Right ventricle myocardium superior (tissue), 1 donor: ENCODE results near the gene CKMT1A. TPM values are rescaled to one million over a fixed set of nuclear protein-coding genes. Genes with fewer than 3 reads are reported as not detected.
"Not testable (repeated sequence)": the region's sequence is repeated elsewhere in the genome, so short reads cannot be mapped to it uniquely, and the experiment has no call there.

Source experiments
- ATAC-seq: fragments of 200-7000 bp; cut with Tn5 transposase; one replicate; pipeline ENCODE4 v1.9.1; 2020; ENCODE audit warnings: mild to moderate bottlenecking; ENCODE audit not compliant: poor library complexity
- DNase-seq: peaks from one replicate; pipeline ENCODE4 v3.0.0-alpha.2; 2020
- intact Hi-C: fragments of 100-400 bp; cut with DNase I; formaldehyde crosslinking; loops from one replicate; pipeline ENCODE4 v1.11.2; 2022
- long read RNA-seq: library from polyadenylated mRNA; unstranded; transcript quantifications from one replicate; pipeline ENCODE4 v2.0.0, GENCODE V29; 2021
- total RNA-seq: library from RNA; stranded (reverse); fragmentation: NEBNext Ultra II Directional; extraction: Animal tissue kit (Norgen Biotek cat#: 25700); gene quantifications from one replicate; pipeline ENCODE4 v1.2.1, GENCODE V29; 2021
- donor health status: DM: no; HTN: yes; CAD: no; lungs with severe emphysema.

The CKMT1A gene
- not detected for total RNA-seq
- long read RNA-seq = 0 reads

GRCh38 chr15:43693148-43694022, at the start of gene CKMT1A:
Gene CKMT1A, plus strand, starts transcription at chr15:43693859. Its CDS starts 192 bp downstream, at chr15:43694051.
- DNase-seq, intact Hi-C loops: not testable (repeated sequence)
- ATAC-seq = peak; percentile 58

GRCh38 chr15:43648649-43649429, 44.8 kb upstream of the CKMT1A start, which contains the start of gene CATSPER2:
Gene CATSPER2, minus strand, starts transcription at chr15:43648844. Its CDS starts 783 bp downstream, at chr15:43648061.
- intact Hi-C loops = no loop called here
- ATAC-seq (no peak), DNase-seq (no peak)

- ATAC-seq, DNase-seq, intact Hi-C loops: not testable (repeated sequence)
Measured at GRCh38 chr15:43649430-43649926, 44.2 kb upstream of the CKMT1A start.

- ATAC-seq, intact Hi-C loops, DNase-seq: not testable (repeated sequence)
Measured at GRCh38 chr15:43659727-43660126, 33.9 kb upstream of the CKMT1A start.

- intact Hi-C loops, DNase-seq, ATAC-seq: not testable (repeated sequence)
Measured at GRCh38 chr15:43662293-43662692, 31.4 kb upstream of the CKMT1A start.

- ATAC-seq = not testable (repeated sequence)
Measured at GRCh38 chr15:43663333-43663732, 30.3 kb upstream of the CKMT1A start.

GRCh38 chr15:43666177-43666576, 27.5 kb upstream of the CKMT1A start:
- intact Hi-C loops, ATAC-seq, DNase-seq: not testable (repeated sequence)

More at GRCh38 chr15:43663333-43663732, 30.3 kb upstream of the CKMT1A start:
- DNase-seq, intact Hi-C loops: not testable (repeated sequence)

GRCh38 chr15:43674175-43674574, 19.5 kb upstream of the CKMT1A start:
- DNase-seq, intact Hi-C loops, ATAC-seq: not testable (repeated sequence)

GRCh38 chr15:43689604-43690301, 3.9 kb upstream of the CKMT1A start:
- peak; percentile 99 for ATAC-seq
- intact Hi-C loops = not testable (repeated sequence)

GRCh38 chr15:43692679-43693078, 980 bp upstream of the CKMT1A start:
- intact Hi-C loops, ATAC-seq, DNase-seq: not testable (repeated sequence)

More at GRCh38 chr15:43689604-43690301, 3.9 kb upstream of the CKMT1A start:
- DNase-seq = not testable (repeated sequence)

GRCh38 chr15:43702174-43702573, 8.5 kb downstream of the CKMT1A start:
- no peak for ATAC-seq
- intact Hi-C loops = no loop called here
- DNase-seq = no peak

- ATAC-seq (no peak), DNase-seq (no peak)
- intact Hi-C loops = no loop called here
Measured at GRCh38 chr15:43702701-43703424, 9.2 kb downstream of the CKMT1A start.

- DNase-seq, intact Hi-C loops, ATAC-seq: not testable (repeated sequence)
Measured at GRCh38 chr15:43710431-43711131, 16.9 kb downstream of the CKMT1A start.

GRCh38 chr15:43723151-43723550, 29.5 kb downstream of the CKMT1A start:
- DNase-seq = no peak
- no peak for ATAC-seq
- intact Hi-C loops = no loop called here

GRCh38 chr15:43726306-43726705, 32.6 kb downstream of the CKMT1A start:
- ATAC-seq, DNase-seq, intact Hi-C loops: not testable (repeated sequence)

- intact Hi-C loops, ATAC-seq, DNase-seq: not testable (repeated sequence)
Measured at GRCh38 chr15:43728053-43728725, 34.5 kb downstream of the CKMT1A start.
